HG03457 (cell line): ENCODE measurements around the gene SLC27A4.

ENCODE experiments used
- ATAC-seq: cut with Tn5 transposase; IDR thresholded peaks from one replicate; pipeline ENCODE4 v1.9.1; 2021; ENCODE audit warnings: moderate number of reproducible peaks; ENCODE audit not compliant: unreplicated experiment

Gene SLC27A4

DNA sequence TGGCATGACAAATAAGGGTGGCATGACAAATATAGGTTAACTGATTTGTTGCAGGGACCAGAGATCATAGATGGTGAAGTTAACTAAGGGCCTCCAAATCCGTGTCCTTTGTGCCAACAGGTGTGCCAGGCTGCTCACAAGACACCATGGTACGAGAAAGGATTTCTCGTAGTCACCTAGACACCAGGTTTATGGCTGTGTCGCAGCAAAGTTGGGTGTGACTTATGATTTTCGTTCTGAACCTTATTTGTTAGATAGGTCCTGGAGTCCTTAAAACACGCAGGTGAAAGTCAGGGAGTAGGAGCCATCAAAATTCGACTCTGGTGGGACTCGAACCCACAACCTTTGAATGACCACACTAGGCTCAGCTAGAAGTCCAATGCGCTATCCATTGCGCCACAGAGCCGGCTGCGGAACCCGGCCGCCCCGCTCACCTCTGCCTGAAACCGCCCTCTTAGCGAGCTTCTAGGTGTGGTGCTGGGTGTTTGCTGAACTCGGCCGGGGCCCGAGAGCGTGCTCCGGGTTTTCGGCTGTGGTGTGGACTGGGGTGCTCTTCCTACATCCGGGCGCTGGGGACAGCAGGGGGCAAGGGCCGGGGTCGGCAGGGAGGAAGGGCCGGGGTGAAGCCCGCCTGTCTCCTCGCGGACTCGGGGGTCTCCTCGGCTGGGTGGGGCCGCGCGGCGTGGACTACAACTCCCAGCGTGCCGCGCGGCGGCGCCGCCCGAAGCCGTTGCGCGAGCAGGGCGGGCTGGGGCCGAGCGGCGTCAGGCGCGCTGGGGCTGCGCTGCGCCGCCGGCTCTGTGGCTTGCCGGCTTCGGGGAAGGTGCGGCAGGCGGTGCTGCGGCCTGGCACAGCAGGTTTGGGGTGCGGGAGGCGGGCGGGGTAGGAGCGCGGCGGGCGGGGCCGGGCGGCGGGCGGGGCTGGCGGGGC is at the start of gene SLC27A4:
SLC27A4 (plus strand) TSS at position 767 of the 930 bp plus-strand sequence. CDS start 2,606 bp downstream, outside the sequence.
- ATAC-seq: peak; percentile 56

DNA sequence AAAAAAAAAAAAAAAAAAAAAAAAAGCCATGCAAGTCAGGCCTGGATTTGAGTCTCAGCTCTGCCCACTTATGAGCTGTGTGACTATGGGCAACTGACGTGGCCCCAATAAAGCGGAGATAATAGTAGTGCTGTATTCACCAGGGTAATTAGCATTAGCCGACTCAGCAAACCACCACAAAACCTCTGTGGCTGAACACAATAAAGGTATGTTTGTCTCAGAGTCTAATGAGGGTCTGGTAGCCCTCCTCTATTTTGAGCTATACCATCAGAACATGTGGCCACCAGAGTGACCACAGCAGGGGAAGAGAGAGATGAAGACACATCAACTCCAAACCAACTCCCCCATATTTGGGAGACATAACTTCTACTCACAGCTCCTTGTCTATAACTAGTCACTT is 48.3 kb upstream of the SLC27A4 start:
- no peak for ATAC-seq

DNA sequence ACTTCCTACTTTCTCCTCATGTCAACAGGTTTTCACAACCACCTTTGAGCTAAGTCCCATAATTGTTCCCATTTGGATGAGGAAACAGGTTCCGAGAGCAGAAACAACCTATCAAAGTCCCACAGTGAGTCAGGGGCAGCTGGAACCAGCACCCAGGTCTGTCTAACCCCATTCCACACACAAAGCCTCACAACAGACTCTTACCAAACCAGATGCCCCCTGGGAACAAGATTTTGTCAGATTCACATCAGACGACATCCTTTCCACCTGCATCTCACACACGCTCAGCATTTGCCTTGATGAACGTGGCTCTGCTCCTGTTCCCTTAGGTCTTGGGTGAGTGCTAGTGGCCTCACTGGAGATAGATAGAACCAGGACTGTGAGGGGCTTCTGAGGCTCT is 47.2 kb upstream of the SLC27A4 start:
- ATAC-seq: no peak

DNA sequence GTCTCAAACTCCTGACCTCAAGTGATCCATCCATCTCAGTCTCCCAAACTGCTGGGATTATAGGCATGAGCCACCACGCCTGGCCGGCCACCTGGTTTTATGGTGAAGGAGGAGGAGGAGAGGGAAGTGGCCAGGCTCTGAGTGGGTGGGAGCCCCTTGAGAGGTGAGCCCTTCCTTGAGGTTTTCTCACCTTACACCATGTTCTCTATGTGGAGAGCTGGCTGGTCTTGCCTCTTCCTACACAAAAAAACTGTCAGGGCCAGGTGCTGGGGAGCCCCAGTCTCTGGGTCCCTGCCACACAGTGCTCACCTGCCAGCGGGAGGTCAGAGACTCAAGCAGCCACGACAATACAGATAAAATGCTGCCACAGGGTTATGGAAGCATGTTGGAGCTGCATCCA is 46.2 kb upstream of the SLC27A4 start:
- ATAC-seq: no peak

DNA sequence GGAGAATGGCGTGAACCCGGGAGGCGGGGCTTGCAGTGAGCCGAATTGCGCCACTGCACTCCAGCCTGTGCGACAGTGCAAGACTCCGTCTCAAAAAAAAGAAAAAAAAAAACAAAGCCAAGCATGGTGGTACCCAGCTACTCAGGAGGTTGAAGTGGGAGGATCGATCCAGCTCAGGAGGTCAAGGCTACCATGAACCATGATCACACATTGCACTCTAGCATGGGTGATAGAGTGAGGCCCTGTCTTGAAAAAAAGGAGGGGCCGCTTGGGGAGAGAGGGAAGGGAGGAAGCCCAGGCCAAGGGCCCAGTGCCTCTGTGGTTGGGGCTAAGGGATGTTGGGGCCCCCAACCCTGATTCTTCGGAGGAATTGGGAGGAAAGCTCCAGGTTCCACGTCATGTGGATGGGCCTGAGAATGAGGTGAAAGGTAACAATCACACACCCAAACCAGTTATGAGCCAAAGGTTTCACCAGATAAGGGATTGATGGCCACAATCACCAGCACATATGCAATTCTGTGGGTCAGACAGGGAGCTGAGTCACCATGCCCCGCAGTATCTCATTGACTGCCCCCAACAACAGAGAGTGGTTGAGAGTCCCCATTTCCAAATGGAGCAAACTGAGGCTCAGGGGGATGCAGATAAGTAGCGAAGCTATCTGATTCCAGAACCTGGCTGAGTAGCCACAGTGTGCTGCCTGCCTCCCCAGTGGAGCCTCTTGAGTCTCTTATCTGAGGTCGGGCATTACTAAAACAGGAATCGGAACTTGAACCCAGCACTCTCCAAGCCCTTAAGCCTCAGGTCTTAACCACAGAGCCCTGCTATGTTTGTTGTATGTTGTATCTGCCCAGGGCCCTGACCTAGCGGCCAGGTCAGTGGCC is 43.7 kb upstream of the SLC27A4 start:
- no peak for ATAC-seq

DNA sequence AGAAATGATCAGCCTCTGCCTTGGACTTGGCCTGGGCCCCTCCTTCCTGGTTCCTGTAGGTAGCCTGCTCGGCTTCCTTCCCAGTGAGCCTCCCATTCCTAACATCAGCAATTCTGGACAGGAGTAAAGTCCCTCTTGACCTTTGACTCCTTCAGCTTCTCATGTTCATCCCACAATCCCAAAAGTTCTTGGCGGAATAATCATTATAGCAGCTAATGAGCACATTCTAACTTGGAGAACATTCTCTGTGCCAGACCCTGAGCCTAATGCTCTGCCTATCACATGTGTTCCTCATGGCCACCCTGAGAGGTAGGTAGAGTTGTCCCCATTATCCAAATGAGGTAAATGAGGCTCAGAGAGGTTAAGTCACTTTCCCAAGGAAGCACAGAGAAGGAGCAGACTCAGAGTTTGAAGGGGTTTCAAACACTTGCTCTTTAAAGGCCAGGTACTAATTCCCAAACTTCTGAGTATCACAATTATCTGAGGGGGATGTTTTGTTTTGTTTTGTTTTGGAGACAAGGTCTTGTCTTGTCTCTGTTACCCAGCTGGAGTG is 43.0 kb upstream of the SLC27A4 start:
- ATAC-seq: no peak

DNA sequence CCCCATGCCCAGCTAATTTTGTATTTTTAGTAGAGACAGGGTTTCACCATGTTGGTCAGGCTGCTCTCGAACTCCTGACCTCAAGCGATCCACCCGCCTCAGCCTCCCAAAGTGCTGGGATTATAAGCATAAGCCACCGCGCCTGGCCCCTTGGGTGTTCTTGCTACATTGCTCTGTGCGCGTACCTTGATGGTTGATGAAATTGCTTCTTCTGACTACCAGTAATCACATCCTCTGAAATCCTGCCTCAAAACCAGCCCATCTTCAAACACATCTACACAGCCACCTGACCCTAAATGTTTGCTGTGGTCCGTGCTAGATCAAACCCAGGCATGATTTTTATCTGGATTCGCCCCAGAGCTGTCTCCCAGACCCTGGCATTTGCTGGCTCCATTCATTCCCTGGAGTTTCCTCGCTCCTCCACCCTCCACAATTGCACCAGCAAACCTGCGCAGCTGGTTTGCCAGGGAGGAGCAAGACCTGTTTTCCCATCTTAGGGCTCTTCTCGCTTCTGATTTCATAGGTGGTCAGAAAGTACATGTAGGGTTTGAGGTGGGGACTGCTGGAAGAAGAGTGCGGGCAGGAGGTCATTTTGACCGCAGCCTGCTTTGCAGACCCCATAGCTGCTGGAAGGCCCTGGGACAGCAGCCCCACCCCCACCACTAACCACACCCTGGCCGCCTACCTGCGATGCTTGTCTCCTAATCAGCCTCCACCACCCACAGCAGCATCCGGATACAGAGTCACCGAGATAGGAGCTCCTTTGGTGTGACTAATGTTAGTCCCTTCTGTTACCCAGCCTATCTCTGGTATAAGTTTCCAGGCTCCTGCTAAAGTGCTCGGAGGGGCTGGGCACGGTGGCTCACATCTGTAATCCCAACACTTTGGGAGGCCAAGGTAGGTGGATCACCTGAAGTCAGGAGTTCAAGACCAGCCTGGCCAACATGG is 41.5 kb upstream of the SLC27A4 start:
- no peak for ATAC-seq

DNA sequence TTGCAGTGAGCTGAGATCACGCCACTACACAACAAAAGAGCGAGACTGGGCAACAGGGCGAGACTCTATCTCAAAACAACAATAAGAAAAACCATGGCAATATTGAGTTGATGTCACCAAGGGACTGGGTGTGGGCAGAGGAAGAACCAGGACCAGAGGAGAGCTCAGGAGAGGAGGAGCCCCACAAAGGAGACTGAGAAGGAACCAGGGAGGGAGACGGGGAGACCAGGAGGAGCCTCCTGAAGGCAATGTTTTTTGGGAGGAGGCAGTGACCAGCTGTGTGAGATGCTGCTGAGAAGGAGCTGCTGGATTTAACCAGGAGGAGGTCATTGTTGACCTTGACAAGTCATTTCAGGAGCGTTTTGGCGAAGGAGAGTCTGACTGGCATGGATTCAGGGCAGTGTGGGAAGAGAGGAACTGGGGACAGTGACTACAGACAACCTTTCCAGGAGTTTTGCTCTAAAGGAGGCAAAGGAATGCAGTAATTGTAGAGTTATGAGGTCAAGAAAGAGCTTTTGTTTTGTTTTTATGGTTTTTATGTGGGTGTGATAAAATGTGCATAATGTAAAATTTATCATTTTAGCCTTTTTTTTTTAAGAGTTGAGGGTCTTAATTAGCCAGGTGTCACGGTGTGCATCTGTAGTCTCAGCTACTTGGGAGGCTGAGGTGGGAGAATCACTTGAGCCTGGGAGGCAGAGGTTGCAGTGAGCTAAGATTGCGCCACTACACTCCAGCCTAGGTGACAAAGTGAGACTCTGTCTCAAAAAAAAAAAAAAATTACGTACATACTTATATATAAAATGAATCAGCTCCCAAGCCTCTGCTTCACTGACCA is 36.0 kb upstream of the SLC27A4 start:
- no peak for ATAC-seq

DNA sequence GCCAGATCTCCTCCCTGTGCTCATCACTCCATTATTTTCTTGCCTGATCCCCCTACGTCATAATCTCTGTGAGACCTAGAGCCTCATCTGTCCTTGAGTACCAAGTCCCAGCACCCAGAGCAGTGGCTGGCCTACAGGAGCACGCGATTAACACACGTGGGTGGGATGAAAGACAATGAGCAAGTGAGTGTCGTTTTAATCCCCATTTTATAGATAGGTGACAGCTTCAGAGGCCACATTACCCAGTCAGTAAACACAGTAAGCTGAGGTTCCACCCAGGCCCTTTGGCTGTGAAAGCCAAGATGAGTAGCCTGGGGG is 35.4 kb upstream of the SLC27A4 start:
- no peak for ATAC-seq

DNA sequence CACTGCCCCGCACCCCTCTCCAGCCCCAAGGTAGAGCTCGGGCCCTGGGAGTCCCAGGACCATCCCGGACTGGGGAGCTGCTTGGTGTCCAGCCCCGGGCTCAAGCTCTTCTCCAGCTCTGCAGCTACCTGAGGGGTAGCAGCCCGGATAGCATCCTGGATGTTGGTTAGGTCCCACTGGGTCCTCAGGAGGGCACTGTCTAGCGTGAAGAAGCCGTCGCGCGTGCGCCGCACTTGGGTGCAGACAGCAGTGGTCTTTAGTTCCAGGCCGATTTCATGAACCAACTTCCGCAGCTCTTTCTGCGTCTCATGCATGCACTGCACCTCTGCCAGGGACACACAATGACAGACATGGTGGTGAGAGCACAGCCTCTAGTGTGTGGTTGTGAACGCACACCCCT is 30.8 kb upstream of the SLC27A4 start:
- no peak for ATAC-seq

DNA sequence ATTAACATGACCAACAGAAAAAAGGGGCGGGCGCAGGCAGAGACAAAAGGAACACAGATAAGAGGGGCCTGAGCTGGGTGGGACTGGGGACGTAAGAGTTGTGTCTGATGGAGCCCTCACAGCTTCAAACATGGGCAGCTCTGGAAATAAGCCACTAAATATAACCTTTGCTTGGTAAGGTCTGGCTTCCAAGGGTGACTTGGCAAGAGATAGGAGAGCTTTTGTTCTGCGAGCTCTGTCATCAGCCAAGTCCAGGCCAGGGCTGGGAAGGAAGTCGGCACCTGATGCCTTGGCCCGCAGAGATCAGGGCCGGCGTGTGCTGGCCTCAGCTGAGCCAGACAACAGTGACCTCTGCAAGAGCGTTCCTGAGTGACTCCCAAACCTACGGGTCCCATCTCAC is 29.9 kb upstream of the SLC27A4 start:
- ATAC-seq: no peak

DNA sequence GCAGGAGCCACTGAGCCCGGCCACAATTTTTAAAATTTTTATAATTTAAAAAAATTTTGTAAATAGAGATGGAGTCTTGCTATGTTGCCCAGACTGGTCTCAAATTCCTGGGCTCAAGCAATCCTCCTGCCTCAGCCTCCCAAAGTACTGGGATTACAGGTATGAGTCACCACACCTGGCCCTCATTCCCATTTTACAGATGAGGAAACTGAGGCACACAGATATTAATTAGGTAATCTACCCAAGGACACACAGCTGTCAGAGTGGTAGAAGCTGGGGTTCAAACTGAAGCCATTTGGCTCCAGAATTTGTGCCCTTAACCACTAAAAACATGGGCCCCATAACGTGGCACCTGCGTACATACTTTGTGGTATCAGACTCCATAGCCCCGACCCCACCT is 25.6 kb upstream of the SLC27A4 start:
- no peak for ATAC-seq

DNA sequence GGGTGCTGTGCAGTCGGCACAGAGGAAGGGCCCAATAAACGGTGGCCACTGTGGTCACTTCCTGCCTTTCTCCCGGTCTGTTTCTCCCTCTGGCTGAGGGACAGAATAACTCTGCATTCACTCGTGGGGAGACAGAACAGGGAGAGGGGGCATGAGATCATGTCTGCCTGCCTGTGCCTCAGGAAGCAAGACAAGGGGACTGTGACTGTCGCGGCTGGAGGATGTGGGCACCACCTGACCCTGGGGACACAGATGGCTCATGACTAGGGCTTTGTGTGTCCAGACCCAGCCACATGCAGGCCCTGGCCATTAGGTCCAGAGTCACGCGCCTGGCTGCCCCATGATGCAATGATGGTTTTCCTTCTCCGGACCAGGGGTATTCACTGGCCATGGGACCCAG is 23.9 kb upstream of the SLC27A4 start:
- no peak for ATAC-seq

DNA sequence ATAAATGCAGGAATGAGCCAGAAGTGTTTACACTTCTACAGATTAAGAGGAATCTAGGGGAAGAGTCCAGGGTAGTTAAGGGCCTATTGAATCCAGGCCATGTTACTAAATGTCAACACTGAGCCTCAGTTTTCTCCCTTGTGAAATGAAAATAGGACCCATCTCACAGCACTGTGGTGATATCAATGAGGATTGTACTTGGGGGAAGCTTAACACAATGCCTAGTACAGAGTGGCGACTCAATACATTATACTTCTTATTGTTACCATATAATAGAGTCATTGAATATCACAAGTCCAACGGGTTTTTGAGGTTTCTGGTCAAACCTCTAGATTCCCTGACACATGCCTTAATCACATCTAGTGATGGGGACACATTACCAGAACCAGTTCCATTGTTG is 22.7 kb upstream of the SLC27A4 start:
- no peak for ATAC-seq

DNA sequence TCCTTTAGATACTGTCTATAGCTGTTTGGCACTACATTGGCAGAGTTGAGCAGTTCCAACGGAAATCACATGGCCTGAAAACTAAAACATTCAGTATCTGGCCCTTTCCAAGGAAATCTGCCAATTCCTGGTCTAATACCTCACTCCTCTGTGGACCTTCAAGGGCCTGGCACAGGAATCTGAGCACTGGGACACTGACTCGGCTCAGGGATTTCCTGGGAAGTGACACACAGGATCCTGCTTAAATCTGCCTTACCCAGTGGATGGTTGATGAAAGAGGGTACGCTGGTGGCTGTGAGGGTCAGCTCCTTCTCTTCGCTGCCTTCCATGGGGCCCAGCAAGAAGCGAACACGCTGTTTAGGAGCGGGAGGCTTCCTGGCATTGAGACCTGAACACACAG is 19.0 kb upstream of the SLC27A4 start:
- ATAC-seq: no peak

DNA sequence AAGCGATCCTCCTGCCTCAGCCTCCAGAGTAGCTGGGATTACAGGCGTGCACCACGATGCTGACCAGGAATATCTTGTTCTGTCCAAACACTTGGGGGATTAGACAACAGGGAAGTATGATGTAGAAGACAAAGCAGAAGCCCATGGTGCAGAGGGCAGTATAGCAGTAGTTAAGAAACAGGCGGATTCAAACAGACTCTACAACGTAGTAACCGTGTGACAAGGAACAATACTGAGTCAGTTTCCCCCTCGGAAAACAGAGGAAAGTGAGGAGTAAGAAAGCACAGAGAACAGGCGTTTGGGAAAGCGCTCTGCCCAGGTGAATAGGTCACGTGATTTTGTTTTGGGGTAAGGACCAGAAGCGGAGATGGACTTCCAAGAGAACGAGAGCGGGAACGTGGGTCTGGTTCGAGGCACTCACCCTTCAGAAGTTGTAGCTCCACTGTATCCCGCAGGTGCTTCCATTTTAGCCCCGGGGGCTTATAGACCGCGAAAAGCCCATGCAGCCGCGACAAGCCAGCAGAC is 18.4 kb upstream of the SLC27A4 start:
- ATAC-seq: no peak

DNA sequence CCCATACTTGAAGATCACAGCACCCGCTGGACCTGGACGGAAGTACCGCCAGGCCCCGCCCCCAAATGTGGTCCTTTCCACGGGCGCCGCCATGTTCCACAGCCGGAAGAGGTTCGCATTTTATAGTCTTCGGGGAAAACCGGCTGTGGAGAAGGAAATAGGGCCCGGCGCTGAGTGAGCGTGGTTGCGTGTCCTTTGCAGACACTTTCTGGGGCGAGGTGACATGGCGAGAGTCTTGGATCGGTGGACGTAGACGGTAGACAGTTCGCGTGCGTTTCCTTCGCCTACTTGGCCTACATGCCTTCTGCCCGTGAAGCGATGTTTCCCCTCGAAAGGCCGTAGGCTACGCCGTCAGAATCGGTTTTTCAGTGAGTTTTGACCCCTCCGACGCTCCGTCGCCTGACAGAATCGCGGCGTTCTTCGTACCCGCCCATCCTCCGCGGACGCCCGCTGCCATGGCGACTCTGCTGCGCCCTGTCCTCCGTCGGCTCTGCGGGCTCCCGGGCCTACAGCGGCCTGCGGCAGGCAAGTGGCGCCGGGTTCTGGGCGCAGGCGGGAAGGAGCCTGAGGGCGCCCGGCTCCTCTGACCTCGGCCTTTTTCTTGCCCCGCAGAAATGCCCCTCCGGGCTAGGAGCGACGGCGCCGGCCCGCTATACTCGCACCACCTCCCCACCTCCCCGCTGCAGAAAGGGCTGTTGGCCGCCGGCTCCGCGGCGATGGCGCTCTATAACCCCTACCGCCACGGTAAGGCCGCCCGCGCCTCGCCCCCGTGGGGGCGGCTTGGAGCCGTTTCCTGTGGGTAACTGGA is 17.7 kb upstream of the SLC27A4 start, which contains the start of the genes COQ4 and TRUB2:
COQ4 (plus strand) TSS at position 436 of the 808 bp plus-strand sequence; CDS start at position 456, 20 bp downstream.
TRUB2 (minus strand) TSS at position 44 of the 808 bp plus-strand sequence; CDS start at position 5, 39 bp downstream.
- ATAC-seq: peak; percentile 60

DNA sequence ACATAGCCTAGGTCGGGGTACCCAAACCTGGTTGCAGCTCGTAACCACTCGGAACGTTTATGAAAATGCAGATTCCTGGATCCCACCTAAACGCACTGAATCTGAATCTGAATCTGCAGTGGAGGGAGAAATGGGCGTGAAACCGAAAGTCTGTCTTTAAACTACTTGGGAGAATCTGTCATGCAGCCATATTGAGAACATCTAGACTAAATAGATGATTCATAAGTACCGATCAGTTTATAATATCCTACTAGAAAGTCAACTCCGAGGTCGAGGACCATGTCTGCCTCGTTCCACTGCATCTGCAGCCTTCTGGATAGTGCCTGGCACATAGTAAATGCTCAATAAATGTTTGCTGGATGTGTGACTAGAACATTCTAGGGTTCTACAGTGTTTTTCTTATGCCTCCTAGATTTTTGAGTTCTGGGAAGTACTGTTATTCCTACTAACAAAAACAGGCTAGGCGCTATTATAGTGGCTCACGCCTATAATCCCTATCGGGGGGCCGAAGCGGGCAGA is 17.1 kb upstream of the SLC27A4 start:
- ATAC-seq: no peak
